ENCODE results near the gene MOB4. TPM values are rescaled to one million over a fixed set of nuclear protein-coding genes. Genes with fewer than 3 reads are reported as not detected.

MOB4 gene
- polyA plus RNA-seq, 1 of the 3 experiments (the other 2 are of a cell fraction) = 22.0 TPM

DNA sequence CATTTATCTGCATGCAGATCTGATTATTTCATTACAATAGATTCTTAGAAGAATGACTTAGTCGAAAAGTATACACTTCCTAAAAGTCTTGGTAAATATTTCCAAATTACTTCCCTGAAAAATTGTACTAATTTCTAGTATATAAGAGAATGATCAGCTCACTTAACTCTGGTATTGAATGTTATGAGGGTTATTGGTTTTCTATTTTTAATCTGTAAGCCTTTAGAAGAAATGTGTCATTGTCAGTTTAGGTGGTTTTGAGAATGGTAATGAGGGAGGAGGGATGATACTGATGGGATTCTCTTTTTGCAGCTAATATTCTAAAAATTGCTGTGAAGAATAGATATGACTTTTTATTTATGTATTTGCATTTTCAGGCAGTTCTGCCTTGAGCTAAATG lies 23.9 kb downstream of the MOB4 start:
- H3F3A ChIP-seq (replicated peaks; ENCODE audit: insufficient read depth) = no peaks in the 10 kb centered on the region
- no peaks in the 10 kb centered on the region for H3K9me3 ChIP-seq
- ChIA-PET CTCF (interaction anchor here (1.1 kb wide), 1 partner anchor 26 kb away, joined by 3 read pairs; no protein-coding TSS in a partner anchor), POLR2A (no interaction called here)
- WGBS (ENCODE audit: low lambda C conversion rate) = 72% methylated on average over 1 of the region's 1 CpG
- no peak for DNase-seq
- peaks cover 0 to 5% of the 10 kb centered on the region in 2 experiments; a peak in 1 of 4 replicates for H3K4me1 ChIP-seq (ENCODE audit: control insufficient read depth in 1 of 2, insufficient read depth in 2 of 2, low read depth in 1 of 2, low read length in 1 of 2)
- no peak overlapping the region for H3K4me2 ChIP-seq
- H3K27ac ChIP-seq (ENCODE audit: low read depth in 2 of 2, low read length in 1 of 2) = no peak overlapping the region
- H3K4me3 ChIP-seq (ENCODE audit: low read depth in 2 of 2, low read length in 1 of 2) = no peak overlapping the region
- no peak overlapping the region for H3K9ac ChIP-seq
- TF ChIP-seq RFX5 (IDR thresholded peaks at IDR 0.05; ENCODE audit: low read length) = no peak
- TF ChIP-seq GATA2 (CRISPR knock-in tag; IDR thresholded peaks at IDR 0.05) = no peak
- TF ChIP-seq MAX (IDR thresholded peaks at IDR 0.05; ENCODE audit: low read depth) = no peak
- H3K9me2 ChIP-seq = no peaks in the 10 kb centered on the region
- H3K27me3 ChIP-seq (ENCODE audit: insufficient read depth) = no peaks in the 10 kb centered on the region
- peaks cover 28 to 79% of the 10 kb centered on the region in 2 experiments for H3K36me3 ChIP-seq (replicated peaks in 1 of 2; ENCODE audit: control insufficient read depth in 1 of 2, insufficient read depth in 2 of 2, low read length in 1 of 2)
- peaks cover 77% of the 10 kb centered on the region for H3K79me2 ChIP-seq (ENCODE audit: insufficient read depth)
- H4K20me1 ChIP-seq (ENCODE audit: insufficient read depth) = peaks cover 10% of the 10 kb centered on the region
- no peak overlapping the region for H2AFZ ChIP-seq (ENCODE audit: low read depth)

DNA sequence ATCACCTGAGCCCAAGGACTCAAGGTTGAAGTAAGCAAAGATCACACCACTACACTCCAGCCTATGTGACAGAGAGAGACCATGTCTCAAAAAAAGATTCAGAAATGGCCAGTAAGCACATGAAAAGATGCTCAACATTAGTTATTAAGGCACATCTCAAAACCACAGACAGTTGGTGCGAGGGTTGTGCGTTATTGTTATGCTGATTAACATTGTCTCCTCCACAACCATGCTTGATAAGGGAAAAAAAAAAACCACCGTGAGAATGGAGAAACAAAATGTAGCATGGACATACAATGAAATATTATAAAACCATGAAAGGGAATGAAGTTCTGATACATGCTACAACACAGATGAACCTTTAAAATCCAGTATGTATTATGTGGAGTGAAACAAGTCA lies 27.3 kb downstream of the MOB4 start:
- Histone ChIP-seq H3K9me3 (no peaks in the 10 kb centered on the region), H3K79me2 (ENCODE audit: insufficient read depth) (peaks cover 77% of the 10 kb centered on the region), H2AFZ (ENCODE audit: low read depth) (no peak overlapping the region), H3K27me3 (ENCODE audit: insufficient read depth) (no peaks in the 10 kb centered on the region), H3K4me1 (ENCODE audit: control insufficient read depth in 1 of 2, insufficient read depth in 2 of 2, low read depth in 1 of 2, low read length in 1 of 2) (peaks cover 0 to 5% of the 10 kb centered on the region in 2 experiments; a peak in 1 of 4 replicates), H4K20me1 (ENCODE audit: insufficient read depth) (peaks cover 13% of the 10 kb centered on the region), H3K9me2 (no peaks in the 10 kb centered on the region), H3K36me3 (replicated peaks in 1 of 2; ENCODE audit: control insufficient read depth in 1 of 2, insufficient read depth in 2 of 2, low read length in 1 of 2) (peaks cover 33 to 75% of the 10 kb centered on the region in 2 experiments), H3K9ac (no peak overlapping the region), H3F3A (replicated peaks; ENCODE audit: insufficient read depth) (no peaks in the 10 kb centered on the region), H3K27ac (ENCODE audit: low read depth in 2 of 2, low read length in 1 of 2) (no peak overlapping the region), H3K4me2 (no peak overlapping the region), H3K4me3 (ENCODE audit: low read depth in 2 of 2, low read length in 1 of 2) (no peak overlapping the region)
- ChIA-PET CTCF (no interaction called here), POLR2A (no interaction called here)
- TF ChIP-seq MXI1 (IDR thresholded peaks at IDR 0.05; ENCODE audit: low read depth, low read length) = no peak
- TF ChIP-seq REST (IDR thresholded peaks at IDR 0.05; ENCODE audit: low read depth, low read length) = no peak
- TF ChIP-seq, protein P1, sequence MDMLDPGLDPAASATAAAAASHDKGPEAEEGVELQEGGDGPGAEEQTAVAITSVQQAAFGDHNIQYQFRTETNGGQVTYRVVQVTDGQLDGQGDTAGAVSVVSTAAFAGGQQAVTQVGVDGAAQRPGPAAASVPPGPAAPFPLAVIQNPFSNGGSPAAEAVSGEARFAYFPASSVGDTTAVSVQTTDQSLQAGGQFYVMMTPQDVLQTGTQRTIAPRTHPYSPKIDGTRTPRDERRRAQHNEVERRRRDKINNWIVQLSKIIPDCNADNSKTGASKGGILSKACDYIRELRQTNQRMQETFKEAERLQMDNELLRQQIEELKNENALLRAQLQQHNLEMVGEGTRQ (IDR thresholded peaks at IDR 0.05; ENCODE audit: borderline replicate concordance, low read depth, low read length) = no peak
- no peak for TF ChIP-seq RFX5 (IDR thresholded peaks at IDR 0.05; ENCODE audit: low read length)
- no peak for DNase-seq
- WGBS (ENCODE audit: low lambda C conversion rate) = 100% methylated on average over 3 of the region's 3 CpGs
